Cardiac fibroblast (primary cell): ENCODE results near the gene METRN.

Experiments
- DNase-seq, 2 donors: peaks; one replicate each; pipeline versions ENCODE4 v3.0.0 to v3.0.0-alpha.2; 2010; ENCODE audit warnings: low read depth in 2 of 2
- H3K4me3 ChIP-seq, 2 donors: replicated peaks in 1 of 2; 1 replicate in 1 of 2; 2 replicates in 1 of 2; pipeline ENCODE4 v1.5.1; 2011; ENCODE audit warnings: low read depth in 2 of 2, low read length in 2 of 2, mild to moderate bottlenecking in 2 of 2, moderate library complexity in 1 of 2
- TF ChIP-seq, protein P1 (sequence below): IDR thresholded peaks from one replicate; pipeline ENCODE4 v1.5.1; 2011; ENCODE audit warnings: low read depth, mild to moderate bottlenecking, low read length, inconsistent platforms

Gene METRN

GRCh38 chr16:714558-715476, at the start of gene METRN:
Gene METRN, plus strand, starts transcription at chr16:715118. Its CDS starts 172 bp downstream, at chr16:715290.
- DNase-seq = peak; percentile 86 to 91
- TF ChIP-seq, protein P1, sequence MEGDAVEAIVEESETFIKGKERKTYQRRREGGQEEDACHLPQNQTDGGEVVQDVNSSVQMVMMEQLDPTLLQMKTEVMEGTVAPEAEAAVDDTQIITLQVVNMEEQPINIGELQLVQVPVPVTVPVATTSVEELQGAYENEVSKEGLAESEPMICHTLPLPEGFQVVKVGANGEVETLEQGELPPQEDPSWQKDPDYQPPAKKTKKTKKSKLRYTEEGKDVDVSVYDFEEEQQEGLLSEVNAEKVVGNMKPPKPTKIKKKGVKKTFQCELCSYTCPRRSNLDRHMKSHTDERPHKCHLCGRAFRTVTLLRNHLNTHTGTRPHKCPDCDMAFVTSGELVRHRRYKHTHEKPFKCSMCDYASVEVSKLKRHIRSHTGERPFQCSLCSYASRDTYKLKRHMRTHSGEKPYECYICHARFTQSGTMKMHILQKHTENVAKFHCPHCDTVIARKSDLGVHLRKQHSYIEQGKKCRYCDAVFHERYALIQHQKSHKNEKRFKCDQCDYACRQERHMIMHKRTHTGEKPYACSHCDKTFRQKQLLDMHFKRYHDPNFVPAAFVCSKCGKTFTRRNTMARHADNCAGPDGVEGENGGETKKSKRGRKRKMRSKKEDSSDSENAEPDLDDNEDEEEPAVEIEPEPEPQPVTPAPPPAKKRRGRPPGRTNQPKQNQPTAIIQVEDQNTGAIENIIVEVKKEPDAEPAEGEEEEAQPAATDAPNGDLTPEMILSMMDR = no peak

DNA sequence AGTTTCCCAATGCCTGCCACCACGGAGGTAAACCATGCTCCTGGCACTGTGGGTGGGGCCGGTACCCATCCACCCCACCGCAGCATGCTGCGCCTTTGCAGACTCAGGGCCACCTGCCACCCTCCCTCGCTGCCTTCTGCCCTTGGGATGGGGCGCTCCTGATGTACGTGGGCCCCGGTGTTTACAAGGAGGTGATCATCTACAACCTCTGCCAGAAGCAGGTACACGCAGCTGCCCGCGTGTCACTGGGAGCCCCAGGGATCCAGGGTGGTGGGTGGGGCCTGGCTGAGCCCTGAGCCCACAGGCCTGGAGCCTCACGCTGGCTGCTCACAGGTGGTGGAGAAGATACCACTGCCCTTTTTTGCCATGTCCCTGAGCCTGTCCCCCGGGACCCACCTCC, 48.3 kb upstream of the METRN start:
- H3K4me3 ChIP-seq = no peak overlapping the region
- TF ChIP-seq, protein P1 = no peak
- DNase-seq = no peak

More at GRCh38 chr16:714558-715476, at the start of gene METRN:
- peak within 1 kb of the TSS; percentile 48 to 63 for H3K4me3 ChIP-seq

- no peak overlapping the region for H3K4me3 ChIP-seq
- no peak for DNase-seq
- TF ChIP-seq, protein P1 = no peak
Observed at GRCh38 chr16:667113-667779, 47.7 kb upstream of the METRN start.

- H3K4me3 ChIP-seq = peak within 1 kb of the TSS; percentile 78 to 93
- peak; percentile 90 to 94 for DNase-seq
- TF ChIP-seq, protein P1 = peak; percentile 40
Observed at GRCh38 chr16:667780-668518, 47.0 kb upstream of the METRN start, which contains the start of gene RHOT2. Gene RHOT2, plus strand, starts transcription at chr16:668132. Its CDS starts 68 bp downstream, at chr16:668200.

DNA sequence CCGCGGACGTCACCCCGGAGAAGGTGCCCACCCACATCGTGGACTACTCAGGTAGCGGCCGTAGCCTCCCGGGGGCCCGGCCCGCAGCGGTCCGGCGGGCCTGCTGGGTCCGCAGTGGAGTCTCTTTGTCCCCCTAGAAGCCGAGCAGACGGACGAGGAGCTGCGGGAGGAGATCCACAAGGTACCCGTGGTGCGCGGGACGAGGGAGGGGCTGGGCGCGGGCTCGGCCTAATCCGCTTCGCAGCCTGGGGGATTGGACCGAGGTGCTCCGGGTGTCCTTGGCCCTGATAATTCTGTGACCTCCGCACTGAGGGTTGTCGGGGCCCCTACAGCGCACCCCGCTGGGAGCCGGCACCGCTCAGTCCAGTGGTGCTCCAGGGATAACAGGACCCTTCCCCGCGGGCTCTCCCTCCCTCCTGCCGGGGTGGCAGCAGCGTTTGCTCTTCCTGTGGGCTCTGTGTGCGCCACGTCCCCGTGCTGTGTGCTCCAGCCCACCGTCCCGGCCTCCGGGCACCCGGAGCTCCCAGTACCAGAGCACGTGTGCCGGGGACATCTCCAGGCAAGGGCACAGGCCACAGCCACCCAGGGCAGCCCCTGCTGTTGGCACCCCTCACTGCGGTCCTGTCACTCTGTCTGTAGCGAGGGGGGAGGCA, 46.3 kb upstream of the METRN start:
- DNase-seq = peak; percentile 12 to 15
- TF ChIP-seq, protein P1 = no peak
- H3K4me3 ChIP-seq = peak overlapping the region; percentile 78 to 93

DNA sequence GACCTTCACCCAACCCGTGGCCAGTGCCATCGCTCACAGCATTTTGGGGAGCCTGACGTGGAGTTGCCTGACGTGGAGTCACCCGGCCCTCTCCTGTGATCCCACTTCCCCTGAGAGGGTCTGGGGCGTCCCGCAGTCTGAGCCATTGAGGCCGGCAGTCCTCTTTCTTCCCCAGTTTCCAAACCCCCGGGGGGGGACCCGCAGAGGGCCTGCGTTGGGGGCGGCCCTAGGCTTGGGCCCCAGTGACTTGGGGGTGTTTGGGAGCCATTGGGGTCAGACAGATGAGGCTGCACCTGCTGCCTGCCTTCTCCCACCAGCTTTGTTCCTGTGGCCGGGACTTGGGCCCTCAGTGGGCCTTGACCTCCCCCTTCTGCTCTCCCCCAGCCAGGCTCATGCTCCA, 45.3 kb upstream of the METRN start:
- peak overlapping the region in 1 of 2 donors; percentile 3 for H3K4me3 ChIP-seq
- TF ChIP-seq, protein P1 = no peak
- no peak for DNase-seq
